Stimulated activated CD4-positive, alpha-beta T cell treated with anti-CD3 and anti-CD28 coated beads, Interleukin-4, amount 100 ng/mL, for 1 hour (primary cell): ENCODE data around the gene SCYL1.

ENCODE experiments used
- DNase-seq: peaks from one replicate; pipeline ENCODE4 v3.0.0-alpha.2; 2020

Gene SCYL1

DNA sequence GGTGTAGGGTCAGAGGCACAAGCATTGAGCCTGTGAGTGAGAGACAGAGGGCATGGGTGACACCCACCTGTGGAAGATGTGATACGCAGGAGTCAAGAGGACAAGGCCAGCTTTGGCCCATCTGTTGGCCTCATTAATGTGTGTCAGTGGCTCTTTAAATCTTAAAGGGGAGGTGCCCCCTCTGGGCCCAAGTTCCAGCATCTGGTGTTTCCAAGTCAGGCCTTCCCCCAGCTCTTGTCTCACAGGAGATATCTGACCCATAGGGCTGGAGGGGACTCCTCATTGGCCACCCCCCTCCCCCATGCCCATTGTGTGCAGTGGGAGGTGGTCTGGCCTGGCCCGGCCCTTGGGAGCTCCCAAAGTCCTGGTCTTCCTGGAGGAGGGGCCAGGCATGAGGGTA is 61.8 kb downstream of the SCYL1 start:
- no peak for DNase-seq
